ENCODE data around the gene AP2A1. TPM values are rescaled to one million over a fixed set of nuclear protein-coding genes. Genes with fewer than 3 reads are reported as not detected.

Gene AP2A1
- total and polyA plus RNA-seq, 2 donors (not counting 3 experiments of a cell fraction or from before 2014, with no cell fraction given), result 108 to 113 TPM

GRCh38 chr19:49837425-49837824 lies 70.6 kb downstream of the AP2A1 start:
- intact Hi-C loops (cut with micrococcal nuclease) (no loop called here), dilution Hi-C loops (cut with MboI; ENCODE audit: extremely low pct_ligation_motif_present, low sequenced_read_pairs) (no loop called here)
- DNase-seq (ENCODE audit: low read depth, low spot score) (no peak), FAIRE-seq (no peak)
- Histone ChIP-seq H4K20me1 (replicated peaks; ENCODE audit: control insufficient read depth, extremely low read depth, insufficient read depth, low read length) (no peaks in the 10 kb centered on the region), H3K27ac (ENCODE audit: insufficient read depth, low read depth, low read length) (no peak overlapping the region), H3K4me3 (replicated peaks in 1 of 3; ENCODE audit: insufficient read depth in 1 of 3, low read depth in 1 of 3, low read length in 3 of 3) (no peak overlapping the region), H3K79me2 (ENCODE audit: control insufficient read depth, insufficient read depth, low read length) (no peaks in the 10 kb centered on the region), H3K9ac (replicated peaks; ENCODE audit: extremely low read depth, insufficient read depth, low read length) (no peak overlapping the region), H3K9me1 (replicated peaks; ENCODE audit: control insufficient read depth, extremely low read depth, insufficient read depth, low read length) (no peaks in the 10 kb centered on the region), H3K27me3 (ENCODE audit: control insufficient read depth in 2 of 2, insufficient read depth in 2 of 2, low read length in 2 of 2) (no peaks in the 10 kb centered on the region), H3K4me2 (ENCODE audit: insufficient read depth, low read length) (no peak overlapping the region), H2AFZ (ENCODE audit: low read depth, low read length) (no peak overlapping the region), H3K4me1 (ENCODE audit: control insufficient read depth, extremely low read depth, insufficient read depth, low read length) (peaks cover 5% of the 10 kb centered on the region), H3K36me3 (ENCODE audit: control insufficient read depth in 2 of 2, extremely low read depth in 1 of 2, insufficient read depth in 2 of 2, low read length in 2 of 2) (peaks cover 6 to 46% of the 10 kb centered on the region in 2 experiments), H3K9me3 (replicated peaks; ENCODE audit: control insufficient read depth, insufficient read depth, low read length) (no peaks in the 10 kb centered on the region)
- ChIA-PET POLR2A (no interaction called here), CTCF (no interaction called here)
- TF ChIP-seq EZH2 (IDR thresholded peaks at IDR 0.05; ENCODE audit: borderline replicate concordance, low read depth, low read length, severe bottlenecking) (no peak), CTCF (IDR thresholded peaks at IDR 0.05; ENCODE audit: extremely low read depth in 1 of 2, insufficient read depth in 1 of 2, low read depth in 1 of 2, low read length in 2 of 2) (no peak), FOS (IDR thresholded peaks at IDR 0.05; ENCODE audit: borderline replicate concordance, insufficient read depth, low read length) (no peak), POLR2A (IDR thresholded peaks at IDR 0.05; ENCODE audit: low read depth, low read length) (no peak), JUN (IDR thresholded peaks at IDR 0.05; ENCODE audit: borderline replicate concordance, insufficient read depth, insufficient read length, low read depth) (no peak), MYC (IDR thresholded peaks at IDR 0.05; ENCODE audit: low read depth, low read length) (no peak), GATA2 (IDR thresholded peaks at IDR 0.05; ENCODE audit: insufficient read depth, insufficient read length, low read depth, low read length) (no peak), POLR2AphosphoS5 (IDR thresholded peaks at IDR 0.05; ENCODE audit: insufficient read depth, low read depth, low read length) (no peak)
- TF ChIP-seq, protein P1, sequence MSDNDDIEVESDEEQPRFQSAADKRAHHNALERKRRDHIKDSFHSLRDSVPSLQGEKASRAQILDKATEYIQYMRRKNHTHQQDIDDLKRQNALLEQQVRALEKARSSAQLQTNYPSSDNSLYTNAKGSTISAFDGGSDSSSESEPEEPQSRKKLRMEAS (IDR thresholded peaks at IDR 0.05; ENCODE audit: insufficient read depth, insufficient read length), result no peak
- BruUV-seq (replicated peaks), result no TSS peak
